HepG2 (cell line): ENCODE results near the gene PDP2. TPM values are rescaled to one million over a fixed set of nuclear protein-coding genes. Genes with fewer than 3 reads are reported as not detected.

Experiments used
- ATAC-seq: fragments of 200-7000 bp; cut with Tn5 transposase; 3 replicates; pipeline ENCODE4 v1.9.1; 2020; ENCODE audit warnings: mild to moderate bottlenecking, moderate library complexity
- BruUV-seq: library from RNA; stranded (reverse); fragments of 400-500 nt; replicated peaks from 2 replicates; lab custom pipeline; 2021; lab: Mats Ljungman, UMichigan
- CTCF ChIA-PET: fragments of 300-600 bp; formaldehyde crosslinking; extraction: SDS; loops from one replicate; lab custom pipeline; 2021; ENCODE audit warnings: low total read pairs, inconsistent platforms, low intra/inter-chr PET ratio; lab: Yijun Ruan, JAX
- POLR2A ChIA-PET: fragments of 350-600 bp; sonication (Branson Sonifier 250); formaldehyde crosslinking; loops from one replicate; lab custom pipeline; 2020; ENCODE audit warnings: antibody characterized with exemption, inconsistent platforms; lab: Yijun Ruan, JAX
- DNase-seq: peaks from one replicate; pipeline ENCODE4 v3.0.0-alpha.2; 2015; ENCODE audit warnings: low spot score
- FAIRE-seq: peaks from 3 replicates; lab custom pipeline; 2011; peaks lifted over from hg19 to GRCh38; lab: Jason Lieb, UNC
- H2AFZ ChIP-seq: one replicate; pipeline ENCODE4 v1.6.1; 2011; ENCODE audit warnings: low read length, inconsistent platforms
- H3K27ac ChIP-seq: fragments of 300-600 bp; 3 replicates; pipeline ENCODE4 v1.8.0; 2011; ENCODE audit warnings: mixed run types, mild to moderate bottlenecking, mixed read lengths, low read length, inconsistent platforms; ENCODE audit not compliant: insufficient read depth; ENCODE audit errors: extremely low read length
- H3K27me3 ChIP-seq, 2 experiments: fragments of 200-600 bp in 1 of 2; 2 replicates in 1 of 2; 3 replicates in 1 of 2; pipeline versions ENCODE4 v1.6.0 to v1.8.0; 2011; ENCODE audit warnings: low read length in 2 of 2, mild to moderate bottlenecking in 2 of 2, moderate library complexity in 2 of 2, inconsistent platforms in 1 of 2; ENCODE audit not compliant: insufficient read depth in 2 of 2, control insufficient read depth in 1 of 2
- H3K36me3 ChIP-seq, 2 experiments: fragments of 200-600 bp in 1 of 2; replicated peaks in 1 of 2; 2 replicates in 1 of 2; 3 replicates in 1 of 2; pipeline versions ENCODE4 v1.5.1 to v1.8.0; 2011; ENCODE audit warnings: low read length in 2 of 2, inconsistent platforms in 1 of 2; ENCODE audit not compliant: insufficient read depth in 2 of 2, control insufficient read depth in 1 of 2
- H3K4me1 ChIP-seq: 2 replicates; pipeline ENCODE4 v1.5.1; 2012; ENCODE audit warnings: low read length, inconsistent platforms; ENCODE audit not compliant: insufficient read depth
- H3K4me2 ChIP-seq: 2 replicates; pipeline ENCODE4 v1.6.0; 2011; ENCODE audit warnings: low read depth, low read length, inconsistent platforms
- H3K4me3 ChIP-seq, 3 experiments: fragments of 200-600 bp in 1 of 3; sonication (generic), shearing (Covaris generic) in 1 of 3; replicated peaks in 1 of 3; 2 replicates each; pipeline ENCODE4 v1.5.1; 2011 to 2016; ENCODE audit warnings: low read length in 3 of 3, inconsistent platforms in 2 of 3, low read depth in 2 of 3, mild to moderate bottlenecking in 2 of 3, control low read depth in 1 of 3, mixed read lengths in 1 of 3; ENCODE audit not compliant: insufficient read depth in 1 of 3
- H3K79me2 ChIP-seq: one replicate; pipeline ENCODE4 v1.6.1; 2011; ENCODE audit warnings: low read length, inconsistent platforms; ENCODE audit not compliant: insufficient read depth
- H3K9ac ChIP-seq: 2 replicates; pipeline ENCODE4 v1.6.0; 2011; ENCODE audit warnings: mild to moderate bottlenecking, low read depth, low read length, inconsistent platforms; ENCODE audit not compliant: insufficient read depth
- H3K9me3 ChIP-seq: 2 replicates; pipeline ENCODE4 v1.5.1; 2012; ENCODE audit warnings: mild to moderate bottlenecking, low read length
- H4K20me1 ChIP-seq: 2 replicates; pipeline ENCODE4 v1.6.0; 2011; ENCODE audit warnings: inconsistent platforms, mild to moderate bottlenecking, low read length, moderate library complexity; ENCODE audit not compliant: insufficient read depth
- AKAP8 ChIP-seq: sonication (generic); formaldehyde crosslinking; IDR thresholded peaks from 2 replicates; pipeline ENCODE4 v1.5.1; 2020; ENCODE audit warnings: mild to moderate bottlenecking, missing genetic modification reagents
- DDIT3 ChIP-seq: sonication (generic); formaldehyde crosslinking; IDR thresholded peaks from 2 replicates; pipeline ENCODE4 v1.4.0; 2020; ENCODE audit warnings: mild to moderate bottlenecking, missing genetic modification reagents
- FUBP1 ChIP-seq: sonication (generic); formaldehyde crosslinking; IDR thresholded peaks from 2 replicates; pipeline ENCODE4 v1.5.1; 2020; ENCODE audit warnings: missing genetic modification reagents, mild to moderate bottlenecking, borderline replicate concordance
- GMEB1 ChIP-seq: sonication (generic); formaldehyde crosslinking; IDR thresholded peaks from 2 replicates; pipeline ENCODE4 v1.5.1; 2020; ENCODE audit warnings: missing genetic modification reagents, mild to moderate bottlenecking, borderline replicate concordance
- HNF1B ChIP-seq: sonication (generic); formaldehyde crosslinking; IDR thresholded peaks from 2 replicates; pipeline ENCODE4 v1.5.1; 2020; ENCODE audit warnings: mild to moderate bottlenecking, moderate library complexity, missing genetic modification reagents
- JUND ChIP-seq: sonication (generic); formaldehyde crosslinking; IDR thresholded peaks from 2 replicates; pipeline ENCODE4 v1.8.0; 2022; ENCODE audit warnings: mild to moderate bottlenecking, missing genetic modification reagents
- PHB2 ChIP-seq: fragments of 450-650 bp; IDR thresholded peaks from 2 replicates; pipeline ENCODE4 v1.6.1; 2018; ENCODE audit not compliant: partially characterized antibody
- SP4 ChIP-seq: sonication (generic); formaldehyde crosslinking; IDR thresholded peaks from 2 replicates; pipeline ENCODE4 v1.8.1; 2023; ENCODE audit warnings: mild to moderate bottlenecking, missing genetic modification reagents
- ZNF567 ChIP-seq: sonication (generic); formaldehyde crosslinking; IDR thresholded peaks from 2 replicates; pipeline ENCODE4 v1.8.1; 2023; ENCODE audit warnings: mild to moderate bottlenecking, missing genetic modification reagents, borderline replicate concordance
- WGBS: methylation state at CpG from one replicate; pipeline ENCODE4 v1.1.6; 2017; ENCODE audit warnings: low lambda C conversion rate; 5-methylcytosine and 5-hydroxymethylcytosine counted together
- in situ Hi-C: cut with HindIII; loops from 2 replicates; pipeline ENCODE4 v1.10.0; 2017; ENCODE audit warnings: low pct_unique_long_range_greater_than_20kb; ENCODE audit not compliant: extremely low pct_ligation_motif_present
- intact Hi-C: fragments of 100-400 bp; cut with micrococcal nuclease; formaldehyde crosslinking; loops from one replicate; pipeline ENCODE4 v1.10.0; 2022; ENCODE audit not compliant: unreplicated experiment
- polyA plus RNA-seq, 8 experiments: library from polyadenylated mRNA; depleted of rRNA in 3 of 8; stranded (reverse) in 7 of 8; unstranded in 1 of 8; fragments of >200 nt; fragmentation: Illumina TruSeq in 4 of 8; extraction: Trizol in 4 of 8; gene quantifications; 2 replicates each; pipeline versions ENCODE4 v1.2.1 to v1.2.3, GENCODE V29; 2011 to 2016; ENCODE audit warnings: low read depth in 4 of 8, missing spikeins in 1 of 8, mixed read lengths in 1 of 8; ENCODE audit not compliant: insufficient read depth in 1 of 8
- total RNA-seq, 5 experiments: library from RNA; depleted of rRNA; stranded (reverse); fragments of >200 nt; fragmentation: Illumina TruSeq; extraction: Trizol; gene quantifications; 2 replicates each; pipeline ENCODE4 v1.2.3, GENCODE V29; 2016; ENCODE audit warnings: low read depth in 1 of 5

PDP2 gene
- total and polyA plus RNA-seq, 2 of the 13 experiments (the other 11 are each of a cell fraction or from before 2014, with no cell fraction given): 12.8 to 15.8 TPM

GRCh38 chr16:66842765-66843164 is 37.5 kb upstream of the PDP2 start:
- H3K36me3 ChIP-seq: no peaks in the 10 kb centered on the region
- no peaks in the 10 kb centered on the region for H4K20me1 ChIP-seq
- intact Hi-C loops: loop anchor here (10.0 kb wide), 1 partner anchor 88 kb away; the partner anchor contains the start of gene DYNC1LI2
- no TSS peak for BruUV-seq
- no peaks in the 10 kb centered on the region for H3K9me3 ChIP-seq
- H2AFZ ChIP-seq: no peak overlapping the region
- no peak overlapping the region for H3K27ac ChIP-seq
- H3K9ac ChIP-seq: no peak overlapping the region
- ATAC-seq: peak; percentile 14; the same call in 2 of the 3 replicates
- no peak for TF ChIP-seq SP4 (CRISPR knock-in tag)
- no peak for TF ChIP-seq ZNF567
- no peak for TF ChIP-seq JUND (CRISPR knock-in tag)
- no peak for TF ChIP-seq GMEB1 (CRISPR knock-in tag)
- no peak for TF ChIP-seq AKAP8 (CRISPR knock-in tag)
- no peak for TF ChIP-seq HNF1B (CRISPR knock-in tag)
- no peak for TF ChIP-seq PHB2
- no peak for TF ChIP-seq FUBP1
- no peak for TF ChIP-seq DDIT3 (CRISPR knock-in tag)
- no peak for FAIRE-seq
- peaks cover 15% of the 10 kb centered on the region; the same call in 1 of the 2 replicates for H3K4me1 ChIP-seq
- no peaks in the 10 kb centered on the region for H3K79me2 ChIP-seq
- peaks cover 7 to 63% of the 10 kb centered on the region in 2 experiments; a peak in 4 of 5 replicates for H3K27me3 ChIP-seq
- H3K4me3 ChIP-seq: no peak overlapping the region
- in situ Hi-C loops: no loop called here
- CTCF ChIA-PET: no interaction called here
- DNase-seq: no peak
- 8% methylated on average over 7 of the region's 7 CpGs for WGBS
- POLR2A ChIA-PET: no interaction called here
- no peak overlapping the region for H3K4me2 ChIP-seq
